HPDE6-E6E7 (cell line): ENCODE data around the gene HOPX.
"Not testable (repeated sequence)": the region's sequence is repeated elsewhere in the genome, so short reads cannot be mapped to it uniquely, and the experiment has no call there.

Experiments used
- DNase-seq: peaks from one replicate; pipeline ENCODE4 v3.0.0; 2011; ENCODE audit warnings: missing footprints; ENCODE audit errors: extremely low spot score

The HOPX gene

GRCh38 chr4:56626963-56627362, 54.1 kb downstream of the HOPX start:
- DNase-seq, result no peak

- no peak for DNase-seq
These were observed 54.7 kb downstream of the HOPX start for GRCh38 chr4:56626420-56626819.

DNA sequence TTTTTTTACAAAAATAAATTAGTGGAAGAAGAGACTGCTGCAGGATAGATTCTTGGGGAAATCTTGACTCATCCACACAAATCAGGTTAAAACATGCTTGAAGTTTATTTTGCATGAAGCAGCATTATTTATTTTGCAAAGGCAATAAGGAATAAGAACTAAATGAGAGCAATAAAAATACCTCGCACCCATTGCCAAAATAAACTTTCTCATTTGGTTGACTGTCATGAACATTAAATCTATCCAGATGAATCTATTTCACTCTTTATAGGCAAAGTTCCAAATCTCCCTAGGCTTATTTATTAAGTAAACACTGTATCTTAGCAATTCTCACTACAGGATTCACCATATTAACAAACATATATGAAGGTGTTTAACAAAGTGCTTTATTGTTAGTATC, 58.9 kb downstream of the HOPX start:
- DNase-seq, result no peak

GRCh38 chr4:56619816-56620215, 61.3 kb downstream of the HOPX start:
- DNase-seq, result no peak

DNA sequence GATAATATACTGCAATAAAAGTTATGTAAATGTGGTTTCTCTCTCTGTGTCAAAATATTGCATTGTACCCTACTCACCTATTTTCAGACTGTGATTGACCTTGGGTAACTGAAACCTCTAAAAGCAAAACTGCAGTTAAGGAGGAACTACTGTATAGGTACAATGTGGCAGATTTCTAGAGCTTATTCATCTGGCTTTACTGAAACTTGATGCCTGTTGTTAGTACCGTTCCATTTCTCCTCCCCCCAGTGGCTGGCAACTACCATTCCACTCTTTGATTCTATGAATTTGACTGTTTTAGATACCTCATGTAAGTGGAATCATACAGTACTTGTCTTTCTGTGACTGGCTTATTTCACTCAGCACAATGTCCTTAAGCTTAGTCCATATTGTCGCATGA, 61.9 kb downstream of the HOPX start:
- no peak for DNase-seq

GRCh38 chr4:56618734-56619133, 62.4 kb downstream of the HOPX start:
- DNase-seq, result no peak

DNA sequence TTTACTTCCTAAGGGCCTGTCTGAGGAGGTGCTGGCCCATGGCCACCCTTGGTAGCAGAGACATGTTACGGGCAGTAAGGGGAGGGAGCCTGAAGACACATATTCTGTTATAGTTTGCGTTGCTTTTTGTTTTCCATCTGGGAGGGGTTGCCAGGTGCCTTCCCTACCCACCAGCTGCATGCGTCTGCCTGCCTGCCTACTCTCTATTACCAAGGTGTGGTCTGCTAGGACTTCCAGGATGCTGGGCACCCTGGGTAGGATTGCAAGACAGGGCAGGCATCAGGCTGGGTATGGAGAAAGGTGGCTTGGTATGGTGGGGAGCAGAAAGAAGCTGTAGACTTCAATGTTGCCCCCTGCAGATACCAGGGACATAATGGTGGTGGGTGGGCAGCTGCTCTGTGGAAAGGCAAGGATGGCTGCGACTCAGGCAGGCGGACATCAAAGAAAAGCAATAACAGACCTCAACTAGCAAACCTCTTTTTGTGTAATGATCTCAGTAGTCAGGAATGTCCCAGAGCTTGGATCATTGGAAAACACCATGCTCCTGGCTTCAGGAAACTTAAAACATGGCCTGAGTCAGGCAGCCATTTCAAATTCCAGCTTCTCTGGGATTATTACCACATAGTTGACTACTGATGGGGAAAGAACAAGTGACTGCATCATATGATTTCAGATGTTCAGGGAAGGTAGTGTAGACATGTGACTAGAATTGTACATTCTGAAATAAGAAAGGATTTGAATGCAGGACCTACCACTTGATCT, 67.8 kb downstream of the HOPX start:
- DNase-seq, result no peak

GRCh38 chr4:56612282-56612681, 68.8 kb downstream of the HOPX start:
- DNase-seq, result no peak

GRCh38 chr4:56611501-56611900, 69.6 kb downstream of the HOPX start:
- DNase-seq, result no peak

DNA sequence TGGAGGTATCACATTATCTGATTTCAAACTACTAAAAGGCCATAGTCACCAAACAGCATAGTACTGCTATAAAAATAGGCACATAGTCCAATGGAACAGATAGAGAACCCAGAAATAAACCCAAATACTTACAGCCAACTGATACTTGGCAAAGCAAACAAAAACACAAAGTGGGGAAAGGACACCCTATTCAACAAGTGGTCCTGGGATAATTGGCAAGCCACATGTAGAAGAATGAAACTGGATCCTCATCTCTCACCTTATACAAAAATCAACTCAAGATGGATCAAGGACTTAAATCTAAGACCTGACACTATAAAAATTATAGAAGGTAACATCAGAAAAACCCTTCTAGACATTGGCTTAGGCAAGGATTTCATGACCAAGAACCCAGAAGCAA, 70.9 kb downstream of the HOPX start:
- not testable (repeated sequence) for DNase-seq

- DNase-seq, result no peak
These were observed 73.2 kb downstream of the HOPX start for GRCh38 chr4:56607926-56608325.

DNA sequence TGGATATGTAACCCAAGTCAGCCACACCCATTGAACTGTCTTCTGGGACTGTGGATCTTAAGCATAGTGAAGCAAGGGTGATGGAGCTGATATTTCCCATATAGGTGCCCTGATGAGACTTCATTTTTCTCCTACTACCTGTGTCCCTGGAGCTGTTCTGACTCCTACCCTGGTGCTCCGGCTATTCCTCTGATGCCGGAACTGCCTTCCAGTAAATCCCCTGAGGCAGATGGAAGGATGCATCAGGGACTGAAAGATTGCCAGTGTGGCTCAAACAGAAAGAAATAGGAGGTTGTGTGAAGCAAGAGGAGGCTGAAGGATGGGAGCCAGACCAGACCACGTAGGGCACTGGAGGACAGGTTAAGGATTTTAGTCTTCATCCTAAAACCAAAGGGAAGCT, 74.7 kb downstream of the HOPX start:
- DNase-seq, result no peak

DNA sequence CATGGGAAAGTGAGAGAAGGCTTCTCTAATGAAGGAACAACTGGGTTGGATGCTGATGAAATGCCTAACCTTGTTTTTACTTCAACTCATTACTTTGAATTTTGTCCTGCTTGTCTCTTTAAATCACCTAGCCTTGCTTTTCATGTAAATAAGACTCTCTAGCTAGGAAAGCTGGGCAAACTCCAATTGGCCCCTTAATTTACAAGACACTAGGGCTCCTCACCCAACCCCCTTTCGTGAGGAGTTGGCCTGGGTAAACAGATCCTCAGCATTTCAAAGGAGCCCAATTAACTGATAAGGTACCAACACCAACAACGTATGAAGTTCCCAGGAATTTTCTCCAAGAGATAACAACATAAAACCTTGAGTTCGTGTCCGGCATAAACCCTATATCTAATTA, 75.6 kb downstream of the HOPX start:
- DNase-seq, result not testable (repeated sequence)

DNA sequence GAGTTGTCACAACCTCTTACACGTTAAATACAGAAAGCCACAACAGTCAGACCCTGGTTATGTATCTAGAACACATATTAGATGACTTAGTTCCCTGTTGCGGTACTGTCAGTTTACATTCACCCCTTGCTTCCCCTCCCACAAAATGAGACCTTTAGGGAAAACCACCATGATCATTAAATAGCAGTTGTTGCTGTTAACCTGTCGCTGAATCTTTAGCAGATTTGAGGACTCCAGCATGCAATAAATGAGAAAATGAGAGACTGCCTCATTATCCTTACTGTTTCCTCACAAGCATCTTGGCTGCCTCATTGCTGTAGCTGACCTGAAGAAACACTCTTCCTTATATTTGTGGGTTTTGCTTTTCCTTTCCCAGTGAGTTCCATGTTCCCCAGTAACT, 77.8 kb downstream of the HOPX start:
- no peak for DNase-seq
